WERI-Rb-1 (cell line): Measurements from ENCODE around the gene SQSTM1.

Source experiments
- DNase-seq: peaks from one replicate; pipeline ENCODE4 v3.0.0-alpha.2; 2020
- H3K27ac ChIP-seq: fragments of 250-450 bp; sonication (Bioruptor Pico); 2 replicates; pipeline ENCODE4 v1.5.1; 2020; ENCODE audit warnings: mild to moderate bottlenecking, moderate library complexity
- H3K27me3 ChIP-seq: fragments of 250-450 bp; sonication (Bioruptor Pico); 2 replicates; pipeline ENCODE4 v1.5.1; 2021; ENCODE audit warnings: mild to moderate bottlenecking, low read depth, moderate library complexity; ENCODE audit not compliant: insufficient read depth, severe bottlenecking
- H3K36me3 ChIP-seq: fragments of 250-450 bp; sonication (Bioruptor Pico); 2 replicates; pipeline ENCODE4 v1.5.1; 2020; ENCODE audit warnings: mild to moderate bottlenecking, moderate library complexity
- H3K4me3 ChIP-seq: 2 replicates; pipeline ENCODE4 v1.5.1; 2011; ENCODE audit warnings: low read depth, mild to moderate bottlenecking, control low read depth, low read length
- H3K9me3 ChIP-seq: fragments of 250-450 bp; sonication (Bioruptor Pico); 2 replicates; pipeline ENCODE4 v1.5.1; 2021; ENCODE audit warnings: mild to moderate bottlenecking, moderate library complexity; ENCODE audit not compliant: severe bottlenecking
- TF ChIP-seq, protein P1 (sequence below): IDR thresholded peaks from 2 replicates; pipeline ENCODE4 v1.5.1; 2011; ENCODE audit warnings: low read depth, mild to moderate bottlenecking, control low read depth, inconsistent platforms, low read length

The SQSTM1 gene

DNA sequence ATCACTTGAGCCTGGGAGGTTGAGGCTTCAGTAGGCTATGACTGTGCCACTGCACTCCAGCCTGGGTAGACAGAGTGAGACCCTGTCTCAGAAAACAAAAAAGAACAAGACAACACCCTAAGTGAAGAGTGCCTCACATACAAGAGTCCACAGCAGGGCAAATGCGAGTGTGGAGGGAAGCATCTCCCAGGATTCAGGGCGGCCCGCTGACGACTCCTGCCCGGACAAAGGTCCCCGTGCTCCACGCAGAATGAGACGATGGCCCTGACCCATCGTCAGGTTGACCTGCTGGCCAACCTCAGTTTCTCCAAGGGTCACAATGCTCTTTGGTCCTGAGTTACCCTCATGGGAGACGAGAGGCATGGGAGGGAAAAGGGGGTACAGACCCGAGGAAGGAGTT lies 19.6 kb downstream of the SQSTM1 start:
- DNase-seq: no peak
- no peaks in the 10 kb centered on the region for H3K9me3 ChIP-seq
- TF ChIP-seq, protein P1, sequence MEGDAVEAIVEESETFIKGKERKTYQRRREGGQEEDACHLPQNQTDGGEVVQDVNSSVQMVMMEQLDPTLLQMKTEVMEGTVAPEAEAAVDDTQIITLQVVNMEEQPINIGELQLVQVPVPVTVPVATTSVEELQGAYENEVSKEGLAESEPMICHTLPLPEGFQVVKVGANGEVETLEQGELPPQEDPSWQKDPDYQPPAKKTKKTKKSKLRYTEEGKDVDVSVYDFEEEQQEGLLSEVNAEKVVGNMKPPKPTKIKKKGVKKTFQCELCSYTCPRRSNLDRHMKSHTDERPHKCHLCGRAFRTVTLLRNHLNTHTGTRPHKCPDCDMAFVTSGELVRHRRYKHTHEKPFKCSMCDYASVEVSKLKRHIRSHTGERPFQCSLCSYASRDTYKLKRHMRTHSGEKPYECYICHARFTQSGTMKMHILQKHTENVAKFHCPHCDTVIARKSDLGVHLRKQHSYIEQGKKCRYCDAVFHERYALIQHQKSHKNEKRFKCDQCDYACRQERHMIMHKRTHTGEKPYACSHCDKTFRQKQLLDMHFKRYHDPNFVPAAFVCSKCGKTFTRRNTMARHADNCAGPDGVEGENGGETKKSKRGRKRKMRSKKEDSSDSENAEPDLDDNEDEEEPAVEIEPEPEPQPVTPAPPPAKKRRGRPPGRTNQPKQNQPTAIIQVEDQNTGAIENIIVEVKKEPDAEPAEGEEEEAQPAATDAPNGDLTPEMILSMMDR: no peak
- H3K36me3 ChIP-seq: peaks cover 4% of the 10 kb centered on the region; the same call in 1 of the 2 replicates
- H3K4me3 ChIP-seq: no peak overlapping the region
- H3K27ac ChIP-seq: no peak overlapping the region
- H3K27me3 ChIP-seq: no peaks in the 10 kb centered on the region

DNA sequence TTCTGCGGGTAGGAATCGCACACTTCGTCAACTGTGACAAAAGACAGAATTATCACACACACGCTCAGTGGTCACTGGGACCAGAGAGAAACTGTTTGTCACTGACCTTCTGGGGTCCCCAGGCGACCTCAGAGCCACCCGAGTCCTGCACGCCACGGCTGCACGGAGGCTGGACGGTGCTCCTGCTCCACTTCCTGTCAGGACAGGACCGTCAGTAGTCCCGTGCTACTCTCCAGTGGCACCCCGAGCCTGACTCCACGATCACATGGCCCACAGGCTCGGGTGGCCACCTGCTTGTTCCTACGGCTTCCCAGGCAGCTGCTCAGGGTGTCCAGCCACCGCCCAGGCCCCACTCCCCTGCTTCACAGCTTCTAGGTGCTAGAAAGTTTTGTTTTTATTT lies 20.1 kb downstream of the SQSTM1 start:
- Histone ChIP-seq H3K9me3 (no peaks in the 10 kb centered on the region), H3K36me3 (peaks cover 4% of the 10 kb centered on the region; the same call in 1 of the 2 replicates), H3K27me3 (no peaks in the 10 kb centered on the region), H3K4me3 (no peak overlapping the region), H3K27ac (no peak overlapping the region)
- TF ChIP-seq, protein P1: no peak
- DNase-seq: no peak

DNA sequence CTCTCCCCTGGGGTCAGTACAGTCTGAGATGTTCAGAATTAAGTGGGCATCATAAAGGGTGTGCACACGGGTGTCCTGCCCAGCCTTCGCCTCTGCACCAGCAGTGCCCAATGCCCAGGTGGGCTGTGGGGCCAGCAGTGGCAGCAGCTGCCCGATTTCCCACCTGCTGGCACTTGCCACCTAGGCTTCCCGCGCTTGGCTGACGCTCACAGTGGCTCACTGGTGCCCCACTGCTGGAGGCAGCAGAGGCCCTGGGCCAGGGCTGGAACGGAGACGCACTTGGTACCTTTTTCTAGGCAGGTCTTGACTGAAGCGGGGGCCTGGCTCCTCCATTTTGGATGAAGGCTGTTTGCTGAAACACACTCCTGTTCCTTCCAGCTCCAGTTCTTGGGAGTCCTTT lies 20.9 kb downstream of the SQSTM1 start:
- Histone ChIP-seq H3K9me3 (no peaks in the 10 kb centered on the region), H3K27ac (no peak overlapping the region), H3K36me3 (peaks cover 2% of the 10 kb centered on the region; the same call in 1 of the 2 replicates), H3K4me3 (no peak overlapping the region), H3K27me3 (no peaks in the 10 kb centered on the region)
- TF ChIP-seq, protein P1: no peak
- no peak for DNase-seq

DNA sequence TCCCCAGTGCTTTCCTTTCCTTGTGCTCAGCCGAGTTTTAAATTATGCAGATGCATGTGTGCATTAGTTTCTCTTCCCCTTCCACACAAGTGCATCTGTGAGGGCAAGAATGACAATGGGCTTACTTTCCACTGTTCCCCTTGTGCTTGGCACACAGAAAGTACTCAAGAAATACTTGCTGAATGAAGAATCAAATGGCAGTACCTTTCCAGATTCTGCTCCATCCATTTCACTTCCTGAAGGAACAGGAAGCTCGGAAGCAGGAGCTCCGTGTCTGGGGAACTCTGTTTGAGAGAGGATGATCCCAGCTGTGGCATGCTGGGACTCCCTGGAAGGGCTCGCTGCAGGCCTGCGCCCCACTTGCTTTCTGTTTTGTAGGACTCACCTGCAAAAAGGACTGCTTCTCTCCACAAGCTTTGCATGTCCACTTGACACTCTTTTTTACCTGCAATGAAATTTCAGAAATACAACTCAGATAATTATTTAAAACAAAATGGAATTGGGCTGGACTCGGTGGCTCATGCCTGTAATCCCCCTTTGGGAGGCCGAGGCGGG lies 32.4 kb downstream of the SQSTM1 start:
- H3K4me3 ChIP-seq: no peak overlapping the region
- H3K27me3 ChIP-seq: no peaks in the 10 kb centered on the region
- no peak for DNase-seq
- no peak overlapping the region for H3K27ac ChIP-seq
- TF ChIP-seq, protein P1: no peak
- no peaks in the 10 kb centered on the region; the same call in 1 of the 2 replicates for H3K36me3 ChIP-seq
- no peaks in the 10 kb centered on the region for H3K9me3 ChIP-seq

DNA sequence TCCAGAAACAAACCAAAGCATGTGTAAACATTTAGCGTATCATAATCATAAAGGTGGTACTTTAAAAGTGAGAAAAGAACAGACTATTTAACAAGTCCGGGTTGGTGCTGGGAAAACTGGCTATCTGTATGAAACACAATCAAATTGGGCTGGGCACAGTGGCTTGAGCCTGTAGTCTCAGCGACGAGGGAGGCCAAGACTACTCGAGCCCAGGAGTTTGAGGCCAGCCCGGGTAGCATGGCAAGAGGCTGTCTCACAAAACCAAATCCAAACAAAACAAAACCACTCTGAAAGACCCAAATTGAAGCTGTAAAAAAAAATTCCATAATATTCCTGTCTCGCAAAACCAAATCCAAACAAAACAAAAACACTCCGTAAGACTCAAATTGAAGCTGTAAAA lies 33.7 kb downstream of the SQSTM1 start:
- no peak for DNase-seq
- Histone ChIP-seq H3K4me3 (no peak overlapping the region), H3K36me3 (no peaks in the 10 kb centered on the region), H3K9me3 (no peaks in the 10 kb centered on the region), H3K27ac (no peak overlapping the region), H3K27me3 (no peaks in the 10 kb centered on the region)
- TF ChIP-seq, protein P1: no peak

DNA sequence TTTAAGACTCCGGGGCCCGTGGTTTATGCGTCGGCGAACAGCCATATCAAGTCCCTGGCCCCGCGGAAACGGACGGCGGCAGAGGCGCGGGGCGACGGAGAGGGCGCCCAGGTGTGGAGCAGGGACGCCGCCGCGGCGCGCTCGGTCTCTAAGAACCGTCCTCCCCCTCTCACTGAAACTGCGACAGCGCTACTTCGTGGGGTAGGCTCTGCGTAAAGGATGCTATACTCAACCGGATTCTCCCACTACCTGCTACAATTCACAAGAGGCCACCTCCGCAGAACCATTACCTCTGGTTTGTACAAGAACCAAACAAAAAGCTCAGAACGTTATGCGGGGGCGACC lies 37.5 kb downstream of the SQSTM1 start:
- Histone ChIP-seq H3K27me3 (no peaks in the 10 kb centered on the region), H3K4me3 (peak overlapping the region; percentile 77), H3K27ac (peak overlapping the region; percentile 77), H3K36me3 (no peaks in the 10 kb centered on the region), H3K9me3 (no peaks in the 10 kb centered on the region)
- peak; percentile 15 for DNase-seq
- TF ChIP-seq, protein P1: no peak
